Breast epithelium (tissue), 4 donors: ENCODE results near the gene IFNLR1. TPM values are rescaled to one million over a fixed set of nuclear protein-coding genes. Genes with fewer than 3 reads are reported as not detected.

Experiments
- DNase-seq, 2 donors: peaks; one replicate each; pipeline ENCODE4 v3.0.0-alpha.2; 2019; ENCODE audit warnings: low spot score in 2 of 2
- H3K27ac ChIP-seq, 2 donors: fragments of 200-600 bp; sonication (generic) in 1 of 2; one replicate each; pipeline ENCODE4 v1.5.1; 2016 to 2019; ENCODE audit warnings: mild to moderate bottlenecking in 1 of 2
- H3K27me3 ChIP-seq, 2 donors: fragments of 200-600 bp; sonication (generic) in 1 of 2; one replicate each; pipeline versions ENCODE4 v1.5.1 to v1.6.0; 2017 to 2019; ENCODE audit warnings: control low read depth in 1 of 2, mild to moderate bottlenecking in 1 of 2
- H3K36me3 ChIP-seq: fragments of 200-600 bp; one replicate; pipeline ENCODE4 v1.5.1; 2019
- H3K4me1 ChIP-seq, 2 donors: fragments of 200-600 bp; sonication (generic); one replicate each; pipeline ENCODE4 v1.5.1; 2016 to 2019; ENCODE audit warnings: control low read depth in 1 of 2
- H3K4me3 ChIP-seq, 3 donors: fragments of 200-600 bp; sonication (generic); 1 replicate in 2 of 3; 2 replicates in 1 of 3; pipeline ENCODE4 v1.5.1; 2016 to 2019; ENCODE audit warnings: mild to moderate bottlenecking in 3 of 3, moderate library complexity in 2 of 3
- H3K9me3 ChIP-seq, 2 donors: fragments of 200-600 bp; sonication (generic) in 1 of 2; one replicate each; pipeline ENCODE4 v1.5.1; 2016 to 2019; ENCODE audit warnings: control low read depth in 1 of 2
- POLR2A ChIP-seq: fragments of 450-650 bp; IDR thresholded peaks from one replicate; pipeline ENCODE4 v1.6.1; 2016; ENCODE audit warnings: antibody characterized with exemption, mild to moderate bottlenecking, moderate library complexity
- POLR2AphosphoS5 ChIP-seq, 3 donors: sonication (generic); formaldehyde crosslinking; IDR thresholded peaks; one replicate each; pipeline ENCODE4 v1.6.1; 2017; ENCODE audit warnings: antibody characterized with exemption in 3 of 3
- intact Hi-C: fragments of 100-400 bp; cut with DNase I; formaldehyde crosslinking; loops from one replicate; pipeline ENCODE4 v1.15.1; 2023; ENCODE audit warnings: low total_unique reads
- total RNA-seq, 3 donors: library from RNA; depleted of rRNA; stranded (reverse); fragments of >200 nt; gene quantifications; one replicate each; pipeline ENCODE4 v1.1.0, GENCODE V29; 2016
- TF ChIP-seq, protein P1 (sequence below), 3 donors: fragments of 450-650 bp; IDR thresholded peaks; one replicate each; pipeline ENCODE4 v1.5.1; 2016 to 2017; ENCODE audit warnings: antibody characterized with exemption in 3 of 3, mild to moderate bottlenecking in 3 of 3, moderate library complexity in 3 of 3

Gene IFNLR1
- total RNA-seq, 3 donors from 2014 or later: under 0.01 to 10.7 (median 3.9) TPM

DNA sequence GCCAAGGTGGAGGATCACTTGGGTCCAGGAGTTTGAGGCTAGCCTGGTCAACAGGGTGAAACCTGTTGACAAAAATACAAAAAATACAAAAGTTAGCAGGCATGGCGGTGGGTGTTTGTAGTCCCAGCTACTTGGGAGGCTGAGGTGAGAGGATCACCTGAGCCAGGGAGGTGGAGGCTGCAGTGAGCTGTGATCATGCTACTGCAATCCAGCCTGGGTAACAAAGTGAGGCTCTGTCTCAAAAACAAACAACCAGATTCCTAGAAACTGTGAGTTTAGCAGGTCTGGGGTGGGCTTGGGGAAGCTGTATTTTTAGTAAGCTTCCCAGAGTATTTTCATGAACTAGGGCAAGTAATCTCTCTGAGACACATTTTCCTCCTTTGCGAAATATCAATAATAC is 70.0 kb downstream of the IFNLR1 start:
- DNase-seq: no peak
- Histone ChIP-seq H3K27ac (no peak overlapping the region), H3K9me3 (no peaks in the 10 kb centered on the region), H3K36me3 (no peaks in the 10 kb centered on the region), H3K4me3 (no peak overlapping the region), H3K4me1 (no peaks in the 10 kb centered on the region), H3K27me3 (no peaks in the 10 kb centered on the region)
- TF ChIP-seq, protein P1, sequence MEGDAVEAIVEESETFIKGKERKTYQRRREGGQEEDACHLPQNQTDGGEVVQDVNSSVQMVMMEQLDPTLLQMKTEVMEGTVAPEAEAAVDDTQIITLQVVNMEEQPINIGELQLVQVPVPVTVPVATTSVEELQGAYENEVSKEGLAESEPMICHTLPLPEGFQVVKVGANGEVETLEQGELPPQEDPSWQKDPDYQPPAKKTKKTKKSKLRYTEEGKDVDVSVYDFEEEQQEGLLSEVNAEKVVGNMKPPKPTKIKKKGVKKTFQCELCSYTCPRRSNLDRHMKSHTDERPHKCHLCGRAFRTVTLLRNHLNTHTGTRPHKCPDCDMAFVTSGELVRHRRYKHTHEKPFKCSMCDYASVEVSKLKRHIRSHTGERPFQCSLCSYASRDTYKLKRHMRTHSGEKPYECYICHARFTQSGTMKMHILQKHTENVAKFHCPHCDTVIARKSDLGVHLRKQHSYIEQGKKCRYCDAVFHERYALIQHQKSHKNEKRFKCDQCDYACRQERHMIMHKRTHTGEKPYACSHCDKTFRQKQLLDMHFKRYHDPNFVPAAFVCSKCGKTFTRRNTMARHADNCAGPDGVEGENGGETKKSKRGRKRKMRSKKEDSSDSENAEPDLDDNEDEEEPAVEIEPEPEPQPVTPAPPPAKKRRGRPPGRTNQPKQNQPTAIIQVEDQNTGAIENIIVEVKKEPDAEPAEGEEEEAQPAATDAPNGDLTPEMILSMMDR (IDR thresholded peaks at IDR 0.05): no peak
- TF ChIP-seq POLR2AphosphoS5 (IDR thresholded peaks at IDR 0.05) (no peak), POLR2A (no peak)
- intact Hi-C loops: no loop called here

DNA sequence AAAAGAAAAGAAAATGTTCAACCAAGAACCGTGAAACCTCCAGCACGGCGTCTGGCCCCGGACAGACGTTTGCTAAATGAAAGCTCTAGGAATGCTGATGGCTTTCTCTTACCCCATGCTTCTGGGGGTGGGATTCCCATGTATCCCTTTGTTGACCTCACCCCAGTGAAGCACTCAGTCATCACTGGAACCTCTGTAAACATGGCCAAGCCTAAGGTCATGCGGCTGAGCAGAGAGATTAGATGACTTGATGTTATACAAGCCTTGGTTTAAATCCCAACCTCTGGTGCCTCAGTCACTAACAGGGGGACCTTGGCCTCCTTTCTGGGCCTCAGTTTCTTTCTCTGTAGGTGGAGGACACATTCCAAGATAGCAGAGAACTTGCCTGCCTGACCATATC is 72.3 kb downstream of the IFNLR1 start:
- no peaks in the 10 kb centered on the region for H3K36me3 ChIP-seq
- no peak overlapping the region for H3K4me3 ChIP-seq
- TF ChIP-seq POLR2AphosphoS5 (IDR thresholded peaks at IDR 0.05): no peak
- no peak for TF ChIP-seq POLR2A
- TF ChIP-seq, protein P1 (IDR thresholded peaks at IDR 0.05): no peak
- intact Hi-C loops: no loop called here
- H3K4me1 ChIP-seq: peaks cover 0 to 4% of the 10 kb centered on the region in 2 donors
- no peaks in the 10 kb centered on the region for H3K9me3 ChIP-seq
- no peaks in the 10 kb centered on the region for H3K27me3 ChIP-seq
- DNase-seq: no peak
- H3K27ac ChIP-seq: no peak overlapping the region

DNA sequence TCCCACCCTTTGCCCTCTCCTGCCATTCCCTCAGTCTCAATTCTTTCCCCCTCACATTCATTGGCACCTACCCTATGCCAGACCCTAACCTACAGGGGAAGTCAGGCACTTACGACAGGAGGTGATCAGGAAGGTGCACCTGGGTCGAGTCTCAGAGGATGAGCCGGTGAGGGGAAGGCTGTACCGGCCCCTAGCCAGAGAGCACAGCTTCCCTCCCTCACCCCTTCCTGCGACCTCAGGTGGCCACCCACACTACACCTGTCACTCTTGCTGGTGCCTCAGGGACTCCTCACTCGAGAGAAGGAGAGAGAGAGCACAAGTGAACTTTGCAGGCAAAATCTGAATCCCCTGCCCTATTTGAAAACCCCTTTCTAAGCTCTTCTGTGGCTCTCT is 73.5 kb downstream of the IFNLR1 start:
- intact Hi-C loops: no loop called here
- H3K27me3 ChIP-seq: no peaks in the 10 kb centered on the region
- no peak for DNase-seq
- H3K4me1 ChIP-seq: peaks cover 0 to 4% of the 10 kb centered on the region in 2 donors
- H3K4me3 ChIP-seq: no peak overlapping the region
- no peaks in the 10 kb centered on the region for H3K9me3 ChIP-seq
- H3K36me3 ChIP-seq: no peaks in the 10 kb centered on the region
- H3K27ac ChIP-seq: no peak overlapping the region
- no peak for TF ChIP-seq POLR2A
- no peak for TF ChIP-seq POLR2AphosphoS5 (IDR thresholded peaks at IDR 0.05)
- TF ChIP-seq, protein P1 (IDR thresholded peaks at IDR 0.05): no peak

DNA sequence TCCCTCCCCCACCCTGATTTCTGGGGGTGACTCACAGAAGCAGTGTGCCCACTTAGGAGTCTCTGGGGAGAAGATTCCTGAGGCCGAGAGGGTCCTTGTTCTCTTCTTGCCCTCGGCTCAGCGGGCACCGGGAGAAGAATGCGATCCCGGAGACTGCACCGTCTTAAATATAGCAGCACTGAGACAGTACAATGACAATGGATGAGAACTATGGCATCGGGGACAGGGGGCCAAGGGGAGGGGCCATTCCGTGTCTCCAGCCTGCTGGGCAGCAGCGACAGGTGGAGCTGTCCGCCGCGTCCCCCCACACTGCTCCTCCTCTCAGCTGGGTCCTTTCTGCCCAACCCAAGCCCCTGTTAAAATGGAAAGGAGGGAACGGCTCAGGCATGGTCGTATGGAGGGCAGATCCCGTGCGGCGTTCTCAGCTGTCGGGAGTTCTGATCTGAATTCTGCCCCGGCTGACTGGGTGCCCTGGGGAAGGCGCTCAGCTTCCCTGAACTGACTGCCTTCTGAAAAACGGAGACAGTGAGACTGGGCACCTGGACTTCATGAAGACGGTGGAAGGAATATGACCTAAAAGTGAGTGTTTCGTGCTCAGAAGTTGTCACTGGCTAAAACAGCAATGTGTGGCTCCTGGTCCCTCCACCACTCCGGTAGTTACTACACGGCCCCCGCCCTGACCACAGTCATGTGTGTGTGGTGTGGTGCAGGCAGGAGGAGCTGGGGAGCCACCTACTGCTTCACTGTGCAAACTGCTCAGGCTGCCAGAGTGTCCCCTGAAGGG is 74.9 kb downstream of the IFNLR1 start, which contains the start of gene MYOM3:
Gene MYOM3 (minus strand): TSS at position 140 of the 784 bp plus-strand sequence. CDS start 3,499 bp downstream, outside the sequence.
- DNase-seq: peak; percentile 66 to 78
- Histone ChIP-seq H3K4me1 (peaks cover 0 to 4% of the 10 kb centered on the region in 2 donors), H3K4me3 (peak within 1 kb of the TSS in 2 of 3 donors; percentile 35 to 63), H3K27me3 (no peaks in the 10 kb centered on the region), H3K36me3 (no peaks in the 10 kb centered on the region), H3K27ac (peak within 1 kb of the TSS; percentile 70 to 87), H3K9me3 (no peaks in the 10 kb centered on the region)
- TF ChIP-seq, protein P1 (IDR thresholded peaks at IDR 0.05): peak in 2 of 3 donors; percentile 59 to 64
- TF ChIP-seq POLR2AphosphoS5 (IDR thresholded peaks at IDR 0.05): no peak
- intact Hi-C loops: no loop called here

DNA sequence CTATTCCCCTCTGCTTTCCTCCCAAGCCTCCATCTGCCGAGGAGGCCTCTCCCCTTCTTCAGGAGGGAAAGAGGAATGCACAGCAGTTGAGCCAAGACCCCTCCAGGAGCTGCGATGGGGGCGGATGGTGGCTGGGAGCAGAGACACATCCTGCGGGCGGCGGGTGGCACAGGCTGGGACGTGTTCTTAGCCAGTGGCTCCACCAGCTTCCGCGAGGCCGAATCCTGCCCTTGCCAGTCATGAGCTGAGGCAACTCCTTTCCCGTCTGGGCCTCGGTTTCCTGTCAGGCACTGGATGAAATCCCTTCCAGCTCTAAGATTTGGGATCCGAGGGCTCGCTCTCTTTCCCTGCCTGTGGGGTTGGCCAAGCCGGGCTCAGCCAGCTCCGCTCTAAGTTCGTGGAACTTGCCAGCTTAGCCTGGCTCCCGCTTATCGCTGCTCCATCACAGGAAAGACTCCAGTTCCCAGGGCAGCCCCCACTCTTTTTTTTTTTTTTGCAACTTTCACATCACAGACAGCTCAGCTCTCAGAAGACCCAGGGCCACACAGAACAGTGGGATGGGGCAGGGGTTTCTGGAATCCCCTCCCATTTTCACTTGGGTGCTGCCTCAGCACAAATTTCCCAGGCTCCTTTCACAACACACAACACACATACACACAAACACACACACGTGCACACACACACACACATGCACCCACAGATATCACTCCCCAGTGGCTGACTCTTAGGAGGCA is 75.7 kb downstream of the IFNLR1 start:
- Histone ChIP-seq H3K9me3 (no peaks in the 10 kb centered on the region), H3K27ac (peak overlapping the region; percentile 70 to 87), H3K36me3 (no peaks in the 10 kb centered on the region), H3K27me3 (no peaks in the 10 kb centered on the region), H3K4me3 (peak overlapping the region in 2 of 3 donors; percentile 35 to 63), H3K4me1 (peaks cover 0 to 4% of the 10 kb centered on the region in 2 donors)
- DNase-seq: peak in 1 of 2 donors; percentile 76
- intact Hi-C loops: no loop called here
- TF ChIP-seq, protein P1 (IDR thresholded peaks at IDR 0.05): no peak
- TF ChIP-seq POLR2A: no peak
- no peak for TF ChIP-seq POLR2AphosphoS5 (IDR thresholded peaks at IDR 0.05)
